H1 (cell line): Measurements from ENCODE around the gene CLBA1. TPM values are rescaled to one million over a fixed set of nuclear protein-coding genes. Genes with fewer than 3 reads are reported as not detected.

Source experiments
- CTCF ChIA-PET: fragments of 300-600 bp; sonication (Branson Sonifier 250); formaldehyde crosslinking; loops from one replicate; lab custom pipeline; 2021; ENCODE audit not compliant: partially characterized antibody; lab: Charles Lee
- POLR2A ChIA-PET: fragments of 300-600 bp; sonication (Branson Sonifier 250); formaldehyde crosslinking; loops from one replicate; lab custom pipeline; 2021; ENCODE audit warnings: inconsistent platforms; ENCODE audit not compliant: partially characterized antibody; lab: Charles Lee
- DNase-seq, 2 experiments: peaks; one replicate each; pipeline versions ENCODE4 v3.0.0 to v3.0.0-alpha.2; 2010 to 2022; ENCODE audit warnings: low spot score in 2 of 2, low read depth in 1 of 2, mixed read lengths in 1 of 2
- FAIRE-seq: peaks from 2 replicates; lab custom pipeline; 2011; peaks lifted over from hg19 to GRCh38; lab: Jason Lieb, UNC
- H2AFZ ChIP-seq: 2 replicates; pipeline ENCODE4 v1.8.1; 2012; ENCODE audit warnings: low read length, inconsistent platforms
- H2AK5ac ChIP-seq: 2 replicates; pipeline ENCODE4 v1.6.1; 2013; ENCODE audit warnings: low read depth, low read length
- H2BK120ac ChIP-seq: replicated peaks from 2 replicates; pipeline ENCODE3; 2013; ENCODE audit warnings: low read depth, low read length, inconsistent platforms
- H2BK12ac ChIP-seq: 2 replicates; pipeline ENCODE4 v1.6.1; 2013; ENCODE audit warnings: low read depth, low read length
- H2BK15ac ChIP-seq: 2 replicates; pipeline ENCODE4 v1.6.1; 2013; ENCODE audit warnings: low read length
- H2BK20ac ChIP-seq: 2 replicates; pipeline ENCODE4 v1.6.1; 2013; ENCODE audit warnings: low read length
- H2BK5ac ChIP-seq: 2 replicates; pipeline ENCODE4 v1.6.1; 2013; ENCODE audit warnings: low read depth, low read length
- H3K14ac ChIP-seq: 2 replicates; pipeline ENCODE4 v1.6.1; 2013; ENCODE audit warnings: inconsistent platforms; ENCODE audit not compliant: insufficient read length
- H3K18ac ChIP-seq: 2 replicates; pipeline ENCODE4 v1.6.1; 2013; ENCODE audit warnings: low read length; ENCODE audit errors: extremely low read depth
- H3K23ac ChIP-seq: 2 replicates; pipeline ENCODE4 v1.6.1; 2013; ENCODE audit warnings: inconsistent platforms; ENCODE audit not compliant: insufficient read length
- H3K23me2 ChIP-seq: 2 replicates; pipeline ENCODE4 v1.6.1; 2013; ENCODE audit warnings: low read depth, low read length
- H3K27ac ChIP-seq: 2 replicates; pipeline ENCODE4 v1.6.1; 2011; ENCODE audit warnings: low read depth, low read length, inconsistent platforms
- H3K27me3 ChIP-seq, 4 experiments: replicated peaks in 1 of 4; 1 replicate in 1 of 4; 2 replicates in 3 of 4; pipeline versions ENCODE4 v1.6.1 to v1.8.1; 2011 to 2013; ENCODE audit warnings: low read length in 3 of 4, mild to moderate bottlenecking in 3 of 4, inconsistent platforms in 2 of 4, mixed read lengths in 2 of 4, moderate library complexity in 1 of 4; ENCODE audit not compliant: control insufficient read depth in 3 of 4, insufficient read depth in 3 of 4; ENCODE audit errors: extremely low read depth in 1 of 4
- H3K36me3 ChIP-seq, 4 experiments: 2 replicates each; pipeline versions ENCODE4 v1.6.1 to v1.8.1; 2011 to 2013; ENCODE audit warnings: mild to moderate bottlenecking in 4 of 4, low read length in 3 of 4, moderate library complexity in 2 of 4, control low read depth in 1 of 4, inconsistent platforms in 1 of 4; ENCODE audit not compliant: insufficient read depth in 4 of 4, control insufficient read depth in 2 of 4
- H3K4ac ChIP-seq: replicated peaks from 2 replicates; pipeline ENCODE3; 2013; ENCODE audit warnings: low read length, low read depth, mixed read lengths, inconsistent platforms; ENCODE audit not compliant: insufficient read length
- H3K4me1 ChIP-seq, 4 experiments: replicated peaks in 1 of 4; 1 replicate in 1 of 4; 2 replicates in 3 of 4; pipeline versions ENCODE4 v1.6.1 to v1.8.1; 2011 to 2013; ENCODE audit warnings: low read length in 3 of 4, inconsistent platforms in 2 of 4, mixed read lengths in 1 of 4; ENCODE audit not compliant: insufficient read depth in 4 of 4, control insufficient read depth in 3 of 4
- H3K4me2 ChIP-seq, 2 experiments: 2 replicates each; pipeline versions ENCODE4 v1.6.1 to v1.8.1; 2011 to 2013; ENCODE audit warnings: low read depth in 2 of 2, low read length in 2 of 2, control low read depth in 1 of 2, inconsistent platforms in 1 of 2, mild to moderate bottlenecking in 1 of 2; ENCODE audit not compliant: insufficient read depth in 1 of 2
- H3K4me3 ChIP-seq, 4 experiments: fragments of 200-600, 300-600 bp in 1 of 4; sonication (generic), shearing (Covaris generic), sonication (Bioruptor Twin) in 1 of 4; 2 replicates each; pipeline versions ENCODE4 v1.5.1 to v1.8.1; 2011 to 2016; ENCODE audit warnings: low read length in 4 of 4, low read depth in 3 of 4, control low read depth in 2 of 4, inconsistent platforms in 2 of 4, mild to moderate bottlenecking in 2 of 4, mixed read lengths in 1 of 4, moderate library complexity in 1 of 4; ENCODE audit not compliant: insufficient read depth in 2 of 4; ENCODE audit errors: extremely low read depth in 1 of 4
- H3K56ac ChIP-seq: replicated peaks from 2 replicates; pipeline ENCODE3; 2013; ENCODE audit warnings: low read depth, mild to moderate bottlenecking, mixed read lengths, low read length, inconsistent platforms; ENCODE audit not compliant: insufficient read length
- H3K79me1 ChIP-seq: 2 replicates; pipeline ENCODE4 v1.6.1; 2013; ENCODE audit warnings: low read depth, low read length, control low read depth
- H3K79me2 ChIP-seq, 2 experiments: 2 replicates each; pipeline versions ENCODE4 v1.6.1 to v1.8.1; 2012 to 2013; ENCODE audit warnings: low read length in 2 of 2, mild to moderate bottlenecking in 2 of 2, inconsistent platforms in 1 of 2; ENCODE audit not compliant: insufficient read depth in 2 of 2, control insufficient read depth in 1 of 2
- H3K9ac ChIP-seq, 4 experiments: replicated peaks in 1 of 4; 1 replicate in 1 of 4; 2 replicates in 3 of 4; pipeline versions ENCODE4 v1.6.1 to v1.8.1; 2011 to 2013; ENCODE audit warnings: low read depth in 3 of 4, low read length in 3 of 4, control low read depth in 2 of 4, mild to moderate bottlenecking in 2 of 4, moderate library complexity in 2 of 4, inconsistent platforms in 1 of 4; ENCODE audit errors: extremely low read depth in 1 of 4
- H3K9me3 ChIP-seq, 2 experiments: 2 replicates each; pipeline versions ENCODE4 v1.6.1 to v1.8.1; 2012 to 2013; ENCODE audit warnings: mild to moderate bottlenecking in 2 of 2, moderate library complexity in 2 of 2, control low read depth in 1 of 2, inconsistent platforms in 1 of 2, low read depth in 1 of 2, low read length in 1 of 2, mixed read lengths in 1 of 2; ENCODE audit not compliant: insufficient read depth in 2 of 2
- H4K20me1 ChIP-seq, 2 experiments: replicated peaks in 1 of 2; 2 replicates each; pipeline versions ENCODE3 to v1.8.1; 2011 to 2013; ENCODE audit warnings: inconsistent platforms in 2 of 2, low read length in 2 of 2, mild to moderate bottlenecking in 1 of 2; ENCODE audit not compliant: insufficient read depth in 2 of 2, control insufficient read depth in 1 of 2
- H4K5ac ChIP-seq: 2 replicates; pipeline ENCODE4 v1.6.1; 2013; ENCODE audit warnings: low read length, low read depth, mixed read lengths, inconsistent platforms; ENCODE audit not compliant: insufficient read length
- H4K8ac ChIP-seq: 2 replicates; pipeline ENCODE4 v1.8.0; 2013; ENCODE audit warnings: mild to moderate bottlenecking, moderate library complexity, low read length, inconsistent platforms; ENCODE audit not compliant: insufficient read depth; ENCODE audit errors: extremely low read depth
- H4K91ac ChIP-seq: replicated peaks from 2 replicates; pipeline ENCODE3; 2013; ENCODE audit warnings: low read length, mixed read lengths, inconsistent platforms; ENCODE audit not compliant: insufficient read length
- BCL11A ChIP-seq, 2 experiments: IDR thresholded peaks; one replicate each; pipeline ENCODE4 v1.6.1; 2011; ENCODE audit warnings: low read depth in 2 of 2, low read length in 2 of 2, mild to moderate bottlenecking in 2 of 2
- BRCA1 ChIP-seq: IDR thresholded peaks from 2 replicates; pipeline ENCODE4 v1.6.1; 2012; ENCODE audit warnings: low read depth, low read length, improper control_type of control experiment
- CHD1 ChIP-seq: IDR thresholded peaks from 2 replicates; pipeline ENCODE4 v1.6.1; 2012; ENCODE audit warnings: low read depth, low read length, improper control_type of control experiment
- EGR1 ChIP-seq: IDR thresholded peaks from 2 replicates; pipeline ENCODE4 v1.6.1; 2011; ENCODE audit warnings: low read depth, low read length, borderline replicate concordance
- KDM5A ChIP-seq: fragments of 200-600 bp; IDR thresholded peaks from 2 replicates; pipeline ENCODE4 v1.7.1; 2012; ENCODE audit warnings: mild to moderate bottlenecking, low read length, inconsistent platforms, mixed read lengths
- TAF7 ChIP-seq: optimal IDR thresholded peaks from 2 replicates; pipeline ENCODE3; 2011; ENCODE audit warnings: low read depth, mild to moderate bottlenecking, inconsistent platforms, low read length, moderate library complexity, borderline replicate concordance
- WGBS, 2 experiments: shearing (Covaris generic) in 1 of 2; methylation state at CpG; one replicate each; pipeline versions ENCODE4 v1.1.6 to v1.1.7; 2013 to 2015; ENCODE audit warnings: low lambda C conversion rate in 2 of 2, mixed read lengths in 2 of 2, inconsistent platforms in 1 of 2, low coverage in 1 of 2, missing lambda C conversion rate in 1 of 2; ENCODE audit not compliant: insufficient replicate concordance in 2 of 2, insufficient coverage in 1 of 2, insufficient read length in 1 of 2; ENCODE audit errors: extremely low coverage in 1 of 2, missing lambda C conversion rate in 1 of 2; 5-methylcytosine and 5-hydroxymethylcytosine counted together
- polyA plus RNA-seq, 7 experiments: library from polyadenylated mRNA; depleted of rRNA in 3 of 7; stranded (reverse) in 5 of 7; unstranded in 2 of 7; fragments of >200 nt in 5 of 7; fragments of 200-250 nt in 2 of 7; gene quantifications; 1 replicate in 5 of 7; 2 replicates in 1 of 7; 4 replicates in 1 of 7; pipeline versions ENCODE4 v1.2.1 to v1.2.3, GENCODE V29; 2011 to 2013; ENCODE audit warnings: missing spikeins in 2 of 7, mixed read lengths in 2 of 7
- total RNA-seq: library from RNA; stranded (reverse); fragmentation: NEBNext Ultra II Directional; extraction: Animal tissue kit (Norgen Biotek cat#: 25700); gene quantifications from 2 replicates; pipeline ENCODE4 v1.2.1, GENCODE V29; 2021

The CLBA1 gene
- total and polyA plus RNA-seq, 2 of the 8 experiments (the other 6 are each of a cell fraction or from before 2014, with no cell fraction given), result 1.6 to 2.4 TPM

GRCh38 chr14:105005929-105006830, 20.6 kb downstream of the CLBA1 start:
- H2BK120ac ChIP-seq, result no peak overlapping the region
- no peak for FAIRE-seq
- H3K4ac ChIP-seq, result no peak overlapping the region
- H2AFZ ChIP-seq, result no peak overlapping the region
- H4K8ac ChIP-seq, result no peak overlapping the region; the same call in 1 of the 2 replicates
- H2AK5ac ChIP-seq, result no peak overlapping the region
- H3K9me3 ChIP-seq, result no peaks in the 10 kb centered on the region
- no peaks in the 10 kb centered on the region; the same call in 1 of the 2 replicates for H3K79me1 ChIP-seq
- H2BK12ac ChIP-seq, result no peak overlapping the region
- POLR2A ChIA-PET, result interaction anchor here (1.0 to 2.7 kb wide), 6 partner anchors 10 to 21 kb away, joined by 3 to 10 read pairs (median 5); partner anchors contain the start of genes CDCA4 and CLBA1
- H2BK15ac ChIP-seq, result no peak overlapping the region
- peaks cover 0 to 10% of the 10 kb centered on the region in 2 experiments; a peak in 2 of 4 replicates for H3K79me2 ChIP-seq
- no peak overlapping the region for H3K4me3 ChIP-seq
- H4K91ac ChIP-seq, result no peak overlapping the region
- peaks cover 11 to 25% of the 10 kb centered on the region in 2 experiments for H4K20me1 ChIP-seq
- no peak overlapping the region for H4K5ac ChIP-seq
- 0 out of 2 replicates have a peak overlapping the region, but pooled peaks have one; percentile 9 for H2BK5ac ChIP-seq
- CTCF ChIA-PET, result interaction anchor here (1.2 to 2.0 kb wide), 5 partner anchors 9 to 110 kb away, joined by 4 to 6 read pairs (median 5); no protein-coding TSS in a partner anchor
- no peak overlapping the region for H3K4me2 ChIP-seq
- 95% methylated on average over 21 of the region's 21 CpGs; no CpG with 5 or more reads in 1 of the 2 experiments for WGBS, 2 experiments
- no peak overlapping the region for H3K27ac ChIP-seq
- peaks cover 0 to 2% (median 0%) of the 10 kb centered on the region in 4 experiments; a peak in 1 of 7 replicates for H3K4me1 ChIP-seq
- no peak for DNase-seq
- H3K23me2 ChIP-seq, result no peaks in the 10 kb centered on the region
- no peaks in the 10 kb centered on the region for H3K27me3 ChIP-seq
- H2BK20ac ChIP-seq, result no peak overlapping the region
- H3K9ac ChIP-seq, result no peak overlapping the region
- no peak overlapping the region for H3K23ac ChIP-seq
- H3K56ac ChIP-seq, result no peak overlapping the region
- peaks cover 12 to 28% (median 19%) of the 10 kb centered on the region in 4 experiments; a peak in 7 of 8 replicates for H3K36me3 ChIP-seq
- H3K18ac ChIP-seq, result no peak overlapping the region; the same call in 1 of the 2 replicates
- H3K14ac ChIP-seq, result no peak overlapping the region
- TF ChIP-seq BRCA1, result no peak
- no peak for TF ChIP-seq EGR1
- no peak for TF ChIP-seq CHD1
- TF ChIP-seq KDM5A, result no peak
- no peak for TF ChIP-seq BCL11A (IDR thresholded peaks at IDR 0.05; ENCODE audit: low read depth in 2 of 2, low read length in 2 of 2)
- no peak for TF ChIP-seq TAF7
